Stimulated activated CD4-positive, alpha-beta T cell treated with anti-CD3 and anti-CD28 coated beads, TNF-alpha, amount 100 ng/mL, for 1 hour (primary cell): ENCODE data around the gene ZBTB21.

Experiments
- DNase-seq, 3 donors: peaks; one replicate each; pipeline ENCODE4 v3.0.0-alpha.2; 2020; ENCODE audit warnings: low read depth in 3 of 3, low spot score in 1 of 3

ZBTB21 gene

GRCh38 chr21:42009831-42010506 lies at the start of gene ZBTB21:
TSS of gene ZBTB21 (minus strand) at chr21:42010360. CDS start at chr21:41994095, 16,265 bp downstream.
- peak; percentile 96 to 98 (median 98) for DNase-seq

- no peak for DNase-seq
Measured at GRCh38 chr21:42059721-42060120, 49.6 kb upstream of the ZBTB21 start.

GRCh38 chr21:42059141-42059540 lies 49.0 kb upstream of the ZBTB21 start:
- no peak for DNase-seq

GRCh38 chr21:42058631-42059111 lies 48.5 kb upstream of the ZBTB21 start:
- no peak for DNase-seq

GRCh38 chr21:42057851-42058437 lies 47.8 kb upstream of the ZBTB21 start:
- no peak for DNase-seq

DNA sequence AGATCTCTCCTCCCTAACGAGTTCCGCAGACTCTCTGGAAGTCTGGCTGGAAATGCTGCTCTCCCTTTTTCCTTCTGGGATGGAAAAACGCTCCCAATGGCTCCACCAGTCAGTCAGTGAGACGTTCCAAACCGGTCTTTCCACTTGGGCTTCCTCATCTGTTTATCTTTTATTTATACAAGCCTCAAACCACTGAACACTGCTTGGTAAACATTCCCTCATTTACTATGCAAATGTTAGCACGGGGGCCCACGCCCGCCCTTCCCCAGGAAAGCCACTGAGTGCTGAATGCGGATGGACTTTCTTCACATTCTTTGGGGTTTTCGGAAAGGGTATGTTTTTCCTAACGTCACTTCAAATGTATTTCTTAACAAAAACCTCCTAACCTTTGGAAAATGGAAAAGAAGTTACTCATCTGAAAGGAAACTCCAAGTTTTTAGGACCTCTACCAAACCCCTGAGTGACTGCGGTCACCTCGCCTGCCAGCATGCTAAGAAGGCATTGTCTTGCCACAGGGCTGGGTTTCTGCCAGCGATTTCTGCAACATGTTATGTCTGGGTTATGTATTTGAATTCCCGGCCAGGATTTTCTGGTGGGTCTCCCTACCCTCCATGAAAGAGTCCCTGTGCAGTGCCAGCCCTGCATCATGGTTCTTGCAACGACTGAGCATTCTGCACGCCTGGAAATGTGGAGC lies 47.0 kb upstream of the ZBTB21 start:
- no peak for DNase-seq

- DNase-seq, result no peak
Measured at GRCh38 chr21:42056468-42056867, 46.3 kb upstream of the ZBTB21 start.

DNA sequence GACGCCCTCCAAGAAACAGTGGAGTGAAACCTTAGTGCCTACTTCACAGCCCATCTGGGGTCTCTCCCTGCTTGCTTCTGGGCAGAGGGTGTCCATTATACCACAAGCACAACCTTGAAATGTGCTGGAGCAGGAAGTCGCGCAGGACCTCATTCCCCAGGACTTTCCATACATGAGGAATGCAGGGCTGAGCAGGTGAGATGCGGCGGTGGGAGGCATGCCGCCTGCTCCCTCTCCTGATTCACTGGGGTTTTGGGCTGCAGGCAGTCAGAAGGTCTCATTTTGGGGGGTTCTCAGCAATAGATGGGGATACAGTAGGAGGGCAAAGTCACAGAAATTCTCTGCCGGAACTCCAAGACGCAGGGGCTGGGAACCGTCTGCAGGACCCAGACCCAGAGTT lies 45.3 kb upstream of the ZBTB21 start:
- no peak for DNase-seq

DNA sequence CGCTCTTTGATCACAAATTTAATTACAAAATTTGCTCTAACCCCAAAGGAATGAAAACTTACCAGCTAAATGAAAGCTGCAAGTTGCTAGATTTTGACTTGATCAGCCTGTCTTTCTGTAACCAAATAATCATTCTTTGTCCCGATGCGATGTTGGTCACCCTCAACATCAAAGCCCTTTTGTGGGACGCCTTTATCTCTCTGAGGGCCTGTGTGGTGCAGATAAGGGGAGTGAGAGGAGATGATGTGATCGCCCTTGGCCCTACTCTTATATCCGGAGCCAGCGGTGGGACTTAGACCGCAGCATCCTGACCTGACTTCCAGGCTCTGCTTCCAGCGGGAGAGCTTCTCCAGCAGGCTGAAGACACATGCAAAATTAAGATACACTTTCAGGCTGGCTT lies 41.6 kb upstream of the ZBTB21 start:
- no peak for DNase-seq

DNA sequence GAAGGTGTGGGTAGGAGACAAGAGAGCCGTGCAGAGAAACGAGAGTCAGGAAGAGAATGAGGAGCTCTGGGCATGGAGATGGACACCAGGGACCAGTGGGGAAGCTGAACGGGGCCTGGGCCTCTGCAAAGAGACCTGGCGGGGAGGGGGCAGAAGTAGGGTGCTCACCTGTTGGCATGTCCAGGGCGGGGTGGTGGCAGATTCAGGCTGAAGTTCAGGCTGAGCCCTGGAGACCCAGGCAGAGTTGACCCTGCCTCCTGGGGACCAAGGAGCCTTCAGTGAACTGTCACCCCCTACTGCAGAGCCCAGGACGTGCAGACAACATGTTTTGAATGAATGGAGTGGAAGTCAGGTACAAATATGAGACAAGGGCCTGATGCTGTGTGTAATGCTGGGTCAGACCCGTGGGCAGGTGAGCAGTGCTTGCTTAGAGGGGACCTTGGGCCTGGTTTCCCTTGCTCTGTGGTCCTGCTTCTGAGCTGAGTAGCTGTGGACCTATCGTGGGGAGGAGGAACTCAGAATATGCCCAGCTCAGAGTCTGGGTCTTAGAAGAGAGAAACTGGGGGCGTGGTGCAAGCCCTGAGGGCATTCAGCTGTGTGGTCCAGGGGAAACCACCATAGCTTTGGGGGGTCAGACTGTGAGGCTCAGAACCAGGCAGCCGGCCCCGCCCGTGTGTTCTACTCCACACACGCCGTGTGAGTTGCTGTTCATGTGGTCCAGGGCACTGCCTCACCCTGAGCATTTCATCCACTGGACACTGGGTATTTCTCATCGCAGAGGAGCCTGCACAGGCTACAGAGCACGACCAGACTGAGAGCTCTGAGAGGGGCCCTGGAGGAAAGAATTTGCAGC lies 39.6 kb upstream of the ZBTB21 start:
- DNase-seq, result no peak

DNA sequence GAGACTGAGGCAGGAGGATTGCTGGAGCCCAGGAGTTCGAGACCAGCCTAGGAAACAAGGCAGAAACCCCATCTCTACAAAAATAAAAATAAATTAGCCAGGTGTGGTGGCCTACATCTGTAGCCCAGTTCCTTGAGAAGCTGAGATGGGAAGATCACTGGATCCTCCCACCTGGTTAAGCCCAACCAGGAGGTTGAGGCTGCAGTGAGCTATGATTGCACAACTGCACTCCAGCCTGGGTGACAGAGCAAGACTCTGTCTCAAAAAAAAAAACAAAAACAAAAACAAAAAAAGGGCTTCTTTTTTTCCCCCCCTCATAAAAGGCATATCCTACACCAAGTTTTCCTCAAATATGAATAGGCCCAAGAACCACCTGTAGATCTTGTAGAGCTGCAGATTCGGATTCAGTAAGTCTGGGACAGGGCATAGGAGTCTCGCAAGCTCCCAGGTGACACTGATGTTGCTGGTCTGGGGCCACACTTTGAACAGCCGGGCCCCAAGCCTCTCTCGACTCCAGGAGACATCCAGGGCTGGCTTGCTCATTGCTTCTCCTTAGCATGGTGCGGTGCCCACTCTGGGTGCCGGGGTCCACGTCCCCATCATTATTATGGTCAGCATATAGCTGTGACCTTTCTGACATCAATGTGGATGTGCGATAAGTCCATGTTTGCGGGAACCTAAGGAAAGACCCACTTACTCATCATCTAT lies 38.9 kb upstream of the ZBTB21 start:
- DNase-seq, result no peak

GRCh38 chr21:42047821-42048613 lies 37.9 kb upstream of the ZBTB21 start:
- DNase-seq, result no peak

- DNase-seq, result no peak
Measured at GRCh38 chr21:42044871-42045495, 34.8 kb upstream of the ZBTB21 start.

- DNase-seq, result no peak
Measured at GRCh38 chr21:42043961-42044360, 33.8 kb upstream of the ZBTB21 start.

- DNase-seq, result no peak
Measured at GRCh38 chr21:42043201-42043895, 33.2 kb upstream of the ZBTB21 start.

- DNase-seq, result no peak
Measured at GRCh38 chr21:42042651-42043050, 32.5 kb upstream of the ZBTB21 start.

DNA sequence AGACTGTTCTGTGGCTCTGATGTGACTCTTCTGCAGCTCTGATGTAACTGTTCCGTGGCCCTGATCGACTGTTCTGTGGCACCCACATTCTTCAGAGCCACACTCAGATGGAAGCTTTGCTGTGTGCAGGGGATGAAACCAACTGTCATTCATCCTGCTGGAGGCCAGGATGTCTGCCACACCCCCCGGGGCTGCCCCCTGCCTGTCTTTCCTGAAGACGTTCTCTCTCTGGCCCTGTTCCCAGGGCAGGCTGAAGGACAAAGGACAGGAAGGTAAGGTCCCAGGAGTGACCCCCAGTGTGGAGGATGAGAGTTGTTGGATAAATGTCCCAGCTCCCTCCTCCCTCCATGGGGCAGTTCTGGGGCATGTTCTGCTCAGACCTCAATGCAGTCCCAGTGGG lies 31.6 kb upstream of the ZBTB21 start:
- DNase-seq, result no peak

- no peak for DNase-seq
Measured at GRCh38 chr21:42041246-42041645, 31.1 kb upstream of the ZBTB21 start.
